Measurements from ENCODE around the gene CHN1. TPM values are rescaled to one million over a fixed set of nuclear protein-coding genes. Genes with fewer than 3 reads are reported as not detected.
A peak's percentile ranks its signal among the peaks of the same experiment; 100 is the strongest.

CHN1 gene
- total RNA-seq, 4 donors from 2014 or later, result 0.30 to 5.8 (median 3.6) TPM

DNA sequence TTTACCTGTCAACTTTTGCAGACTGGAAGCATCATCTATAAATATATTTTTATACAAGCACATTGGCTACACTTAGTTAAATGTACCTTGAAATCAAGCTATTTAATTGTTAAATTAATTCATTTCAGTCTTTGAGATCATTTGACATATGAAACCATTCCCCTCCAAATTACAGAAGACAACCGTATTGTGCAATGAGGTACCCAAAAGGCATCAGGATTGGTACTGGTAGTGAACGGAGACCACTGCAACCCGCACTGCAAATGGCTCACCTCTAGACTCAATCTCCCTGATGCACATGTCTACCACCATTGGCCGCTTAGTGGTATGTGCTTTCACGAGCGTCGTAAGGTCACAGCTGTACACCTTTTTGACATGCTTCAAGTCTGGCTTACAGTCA, 193.1 kb downstream of the CHN1 start:
- Histone ChIP-seq H3K9me3 (no peaks in the 10 kb centered on the region), H3K27me3 (no peaks in the 10 kb centered on the region), H3K4me1 (no peaks in the 10 kb centered on the region), H3K27ac (no peak overlapping the region), H3K36me3 (no peaks in the 10 kb centered on the region), H3K4me3 (no peak overlapping the region)
- TF ChIP-seq, protein P1, sequence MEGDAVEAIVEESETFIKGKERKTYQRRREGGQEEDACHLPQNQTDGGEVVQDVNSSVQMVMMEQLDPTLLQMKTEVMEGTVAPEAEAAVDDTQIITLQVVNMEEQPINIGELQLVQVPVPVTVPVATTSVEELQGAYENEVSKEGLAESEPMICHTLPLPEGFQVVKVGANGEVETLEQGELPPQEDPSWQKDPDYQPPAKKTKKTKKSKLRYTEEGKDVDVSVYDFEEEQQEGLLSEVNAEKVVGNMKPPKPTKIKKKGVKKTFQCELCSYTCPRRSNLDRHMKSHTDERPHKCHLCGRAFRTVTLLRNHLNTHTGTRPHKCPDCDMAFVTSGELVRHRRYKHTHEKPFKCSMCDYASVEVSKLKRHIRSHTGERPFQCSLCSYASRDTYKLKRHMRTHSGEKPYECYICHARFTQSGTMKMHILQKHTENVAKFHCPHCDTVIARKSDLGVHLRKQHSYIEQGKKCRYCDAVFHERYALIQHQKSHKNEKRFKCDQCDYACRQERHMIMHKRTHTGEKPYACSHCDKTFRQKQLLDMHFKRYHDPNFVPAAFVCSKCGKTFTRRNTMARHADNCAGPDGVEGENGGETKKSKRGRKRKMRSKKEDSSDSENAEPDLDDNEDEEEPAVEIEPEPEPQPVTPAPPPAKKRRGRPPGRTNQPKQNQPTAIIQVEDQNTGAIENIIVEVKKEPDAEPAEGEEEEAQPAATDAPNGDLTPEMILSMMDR (IDR thresholded peaks at IDR 0.05), result no peak
- no peak for TF ChIP-seq POLR2A (IDR thresholded peaks at IDR 0.05)
- WGBS, 2 donors, result 95 to 97% methylated on average over 7 of the region's 7 CpGs
- no peak for DNase-seq
- intact Hi-C loops (cut with DNase I), result no loop called here

DNA sequence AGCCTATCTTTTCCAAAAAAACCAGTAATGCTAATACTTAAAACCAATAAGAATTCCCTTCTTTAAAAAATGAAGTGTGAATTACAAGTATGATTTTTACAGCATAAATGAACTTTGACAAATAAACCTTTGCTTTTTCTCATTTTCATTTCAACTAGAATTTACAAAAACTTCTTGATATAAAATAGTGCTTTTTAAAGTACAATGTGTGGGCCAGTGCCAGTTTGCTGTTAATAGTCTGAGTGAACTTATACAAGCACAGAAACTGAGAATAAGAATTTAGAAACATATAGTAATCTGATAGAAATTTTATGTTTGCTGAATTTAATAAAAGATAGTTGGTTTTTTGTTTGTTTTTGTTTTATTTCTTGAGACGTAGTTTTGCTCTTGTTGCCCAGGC, 197.2 kb downstream of the CHN1 start:
- Histone ChIP-seq H3K27me3 (no peaks in the 10 kb centered on the region), H3K4me1 (no peaks in the 10 kb centered on the region), H3K9me3 (no peaks in the 10 kb centered on the region), H3K36me3 (no peaks in the 10 kb centered on the region), H3K27ac (peak overlapping the region in 1 of 4 donors; percentile 0), H3K4me3 (no peak overlapping the region)
- DNase-seq, result no peak
- intact Hi-C loops (cut with DNase I), result no loop called here
- TF ChIP-seq, protein P1 (IDR thresholded peaks at IDR 0.05), result no peak
- TF ChIP-seq POLR2A (IDR thresholded peaks at IDR 0.05), result no peak
- 47 to 71% methylated on average over 1 of the region's 1 CpG for WGBS, 2 donors

GRCh38 chr2:174805803-174806202, 199.4 kb downstream of the CHN1 start:
- 78% methylated on average over 1 of the region's 1 CpG; no CpG with 5 or more reads in 1 of the 2 donors for WGBS, 2 donors
- no peak for DNase-seq

DNA sequence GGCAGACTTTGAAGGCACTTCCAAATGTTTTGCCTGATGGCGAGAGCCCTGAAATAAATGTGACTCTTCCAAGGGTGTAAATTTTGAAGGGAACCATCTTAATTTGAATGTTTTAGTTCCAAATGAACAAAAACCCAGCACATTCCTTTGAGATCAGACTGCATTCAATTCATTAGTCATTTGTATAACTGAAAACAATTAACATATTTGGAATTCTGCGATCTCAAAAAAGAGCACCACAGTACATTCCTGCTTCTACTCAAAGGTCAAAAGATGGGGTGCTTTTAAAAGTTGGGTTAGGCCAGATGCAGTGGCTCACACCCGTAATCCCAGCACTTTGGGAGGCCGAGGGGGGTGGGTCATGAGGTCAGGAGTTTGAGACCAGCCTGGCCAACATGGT, 202.7 kb downstream of the CHN1 start:
- Histone ChIP-seq H3K27ac (no peak overlapping the region), H3K4me3 (no peak overlapping the region), H3K27me3 (no peaks in the 10 kb centered on the region), H3K9me3 (no peaks in the 10 kb centered on the region), H3K36me3 (peaks cover 0 to 5% (median 0%) of the 10 kb centered on the region in 3 donors), H3K4me1 (no peaks in the 10 kb centered on the region)
- TF ChIP-seq POLR2A (IDR thresholded peaks at IDR 0.05), result no peak
- TF ChIP-seq, protein P1 (IDR thresholded peaks at IDR 0.05), result no peak
- intact Hi-C loops (cut with DNase I), result no loop called here
- no peak for DNase-seq
- WGBS, 2 donors, result 68 to 73% methylated on average over 4 of the region's 4 CpGs

More at GRCh38 chr2:174805803-174806202, 199.4 kb downstream of the CHN1 start:
- no peak overlapping the region for H3K4me3 ChIP-seq
- no peaks in the 10 kb centered on the region for H3K9me3 ChIP-seq
- no peaks in the 10 kb centered on the region for H3K36me3 ChIP-seq
- no peaks in the 10 kb centered on the region for H3K27me3 ChIP-seq
- no peak for TF ChIP-seq POLR2A (IDR thresholded peaks at IDR 0.05)
- TF ChIP-seq, protein P1 (IDR thresholded peaks at IDR 0.05), result no peak
- no peaks in the 10 kb centered on the region for H3K4me1 ChIP-seq
- H3K27ac ChIP-seq, result no peak overlapping the region
- intact Hi-C loops (cut with DNase I), result no loop called here

DNA sequence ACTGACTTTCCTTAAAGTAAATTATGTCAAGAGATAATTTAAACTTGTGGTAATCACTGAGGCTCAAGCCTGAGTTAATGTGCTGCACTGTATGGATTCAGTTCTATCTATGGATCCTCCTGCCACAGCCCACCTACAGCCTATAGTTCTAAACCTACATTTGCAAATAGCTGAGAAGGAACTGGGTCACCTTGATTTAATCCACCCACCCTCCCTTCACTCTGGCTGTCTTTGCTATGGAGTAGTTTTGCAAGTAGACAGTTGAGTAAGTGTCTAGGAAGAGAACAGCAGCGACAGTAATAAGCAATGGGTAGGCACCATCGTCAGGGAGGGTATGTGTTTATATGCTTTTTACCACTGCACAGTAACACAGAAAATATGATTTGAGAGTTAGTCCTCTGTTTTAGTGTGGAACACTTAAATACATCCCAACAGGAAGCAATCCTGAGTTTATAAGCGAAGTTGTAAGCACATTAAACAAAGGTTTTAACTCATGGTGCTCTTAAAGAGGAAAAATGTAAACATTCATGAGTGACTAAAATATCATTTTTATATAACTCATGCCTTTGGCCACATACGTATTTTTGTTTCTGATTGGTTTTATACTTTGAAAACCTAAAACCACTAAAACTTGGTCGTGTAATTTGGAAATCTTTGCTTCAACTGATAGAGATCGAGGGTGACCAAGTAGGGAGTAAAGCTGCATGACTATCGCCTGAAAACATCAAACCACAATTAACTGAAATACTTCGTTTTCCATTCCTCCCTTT, 204.6 kb downstream of the CHN1 start:
- Histone ChIP-seq H3K36me3 (peaks cover 0 to 5% (median 0%) of the 10 kb centered on the region in 3 donors), H3K9me3 (no peaks in the 10 kb centered on the region), H3K27ac (no peak overlapping the region), H3K4me3 (no peak overlapping the region), H3K27me3 (no peaks in the 10 kb centered on the region), H3K4me1 (no peaks in the 10 kb centered on the region)
- intact Hi-C loops (cut with DNase I), result no loop called here
- no peak for DNase-seq
- TF ChIP-seq, protein P1 (IDR thresholded peaks at IDR 0.05), result no peak
- no peak for TF ChIP-seq POLR2A (IDR thresholded peaks at IDR 0.05)
- WGBS, 2 donors, result 71 to 72% methylated on average over 8 of the region's 8 CpGs

Measured in esophagus squamous epithelium (tissue), 5 donors.